GM18505 (cell line): Measurements from ENCODE around the gene TRPC6.
"Not testable (repeated sequence)": the region's sequence is repeated elsewhere in the genome, so short reads cannot be mapped to it uniquely, and the experiment has no call there.

Source experiments
- ATAC-seq: cut with Tn5 transposase; IDR thresholded peaks from one replicate; pipeline ENCODE4 v1.9.1; 2021; ENCODE audit not compliant: unreplicated experiment
- POLR2A ChIP-seq: IDR thresholded peaks from 4 replicates; pipeline ENCODE4 v1.6.1; 2011; ENCODE audit warnings: borderline replicate concordance; ENCODE audit not compliant: insufficient read depth, insufficient read length; ENCODE audit errors: extremely low read depth

Gene TRPC6

GRCh38 chr11:101487775-101488174 lies 96.0 kb downstream of the TRPC6 start:
- TF ChIP-seq POLR2A: no peak
- no peak for ATAC-seq

- ATAC-seq: no peak
- no peak for TF ChIP-seq POLR2A
Measured at GRCh38 chr11:101482556-101483124, 101.2 kb downstream of the TRPC6 start.

- no peak for ATAC-seq
- TF ChIP-seq POLR2A: no peak
Measured at GRCh38 chr11:101478587-101479369, 105.0 kb downstream of the TRPC6 start.

- ATAC-seq: no peak
- no peak for TF ChIP-seq POLR2A
Measured at GRCh38 chr11:101477926-101478325, 105.9 kb downstream of the TRPC6 start.

GRCh38 chr11:101476191-101476590 lies 107.6 kb downstream of the TRPC6 start:
- no peak for TF ChIP-seq POLR2A
- no peak for ATAC-seq

GRCh38 chr11:101475699-101476098 lies 108.1 kb downstream of the TRPC6 start:
- ATAC-seq: no peak
- TF ChIP-seq POLR2A: no peak

- no peak for TF ChIP-seq POLR2A
- ATAC-seq: no peak
Measured at GRCh38 chr11:101474666-101475065, 109.1 kb downstream of the TRPC6 start.

- no peak for ATAC-seq
- TF ChIP-seq POLR2A: no peak
Measured at GRCh38 chr11:101470881-101471520, 112.8 kb downstream of the TRPC6 start.

- TF ChIP-seq POLR2A: no peak
- no peak for ATAC-seq
Measured at GRCh38 chr11:101470419-101470818, 113.4 kb downstream of the TRPC6 start.

- no peak for TF ChIP-seq POLR2A
- no peak for ATAC-seq
Measured at GRCh38 chr11:101466352-101466751, 117.5 kb downstream of the TRPC6 start.

- not testable (repeated sequence) for ATAC-seq
Measured at GRCh38 chr11:101464388-101464787, 119.4 kb downstream of the TRPC6 start.

GRCh38 chr11:101459020-101459419 lies 124.8 kb downstream of the TRPC6 start:
- no peak for ATAC-seq
- no peak for TF ChIP-seq POLR2A

- no peak for TF ChIP-seq POLR2A
- no peak for ATAC-seq
Measured at GRCh38 chr11:101458161-101458560, 125.6 kb downstream of the TRPC6 start.

GRCh38 chr11:101456812-101457211 lies 127.0 kb downstream of the TRPC6 start:
- no peak for ATAC-seq

GRCh38 chr11:101453682-101454081 lies 130.1 kb downstream of the TRPC6 start:
- no peak for TF ChIP-seq POLR2A
- ATAC-seq: no peak

More at GRCh38 chr11:101456812-101457211, 127.0 kb downstream of the TRPC6 start:
- no peak for TF ChIP-seq POLR2A

GRCh38 chr11:101448881-101449442 lies 134.8 kb downstream of the TRPC6 start:
- TF ChIP-seq POLR2A: no peak

More at GRCh38 chr11:101448881-101449442, 134.8 kb downstream of the TRPC6 start:
- no peak for ATAC-seq
